Right lobe of liver (tissue), 4 donors: ENCODE measurements around the gene SLC4A4.

Source experiments
- POLR2A ChIP-seq: fragments of 450-650 bp; IDR thresholded peaks from one replicate; pipeline ENCODE4 v1.6.1; 2017; ENCODE audit warnings: antibody characterized with exemption, mild to moderate bottlenecking
- TF ChIP-seq, protein P1 (sequence below), 4 donors: fragments of 200-600 bp in 3 of 4; fragments of 450-650 bp in 1 of 4; IDR thresholded peaks; one replicate each; pipeline versions ENCODE4 v1.5.1 to v1.8.0; 2016 to 2022; ENCODE audit warnings: antibody characterized with exemption in 4 of 4, mild to moderate bottlenecking in 2 of 4
- donor health status: DM: no; HTN: no; CAD: no.
- donor health status: DM: no; HTN: no; CAD: no.
- donor health status: DM: no; HTN: yes; CAD: no.

DNA sequence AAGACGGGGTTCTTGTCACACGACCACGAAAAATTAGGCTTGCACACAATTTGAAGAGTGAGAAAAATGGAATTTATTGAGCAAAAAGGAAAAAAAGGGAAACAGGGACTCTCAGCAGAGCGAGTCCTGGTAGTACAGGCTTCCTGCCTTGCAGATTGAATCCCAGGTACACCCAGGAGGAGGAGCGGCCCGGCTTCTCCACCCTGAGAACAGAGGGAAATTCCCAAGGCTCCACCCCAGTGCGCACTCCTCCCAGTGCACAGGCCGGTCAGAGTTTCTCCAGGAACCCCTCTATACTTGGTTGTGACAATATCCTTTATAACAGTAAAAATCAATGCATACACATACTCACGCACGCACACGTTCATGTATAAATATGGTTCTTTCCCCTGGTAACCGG is 22.0 kb downstream of the SLC4A4 start:
- TF ChIP-seq, protein P1, sequence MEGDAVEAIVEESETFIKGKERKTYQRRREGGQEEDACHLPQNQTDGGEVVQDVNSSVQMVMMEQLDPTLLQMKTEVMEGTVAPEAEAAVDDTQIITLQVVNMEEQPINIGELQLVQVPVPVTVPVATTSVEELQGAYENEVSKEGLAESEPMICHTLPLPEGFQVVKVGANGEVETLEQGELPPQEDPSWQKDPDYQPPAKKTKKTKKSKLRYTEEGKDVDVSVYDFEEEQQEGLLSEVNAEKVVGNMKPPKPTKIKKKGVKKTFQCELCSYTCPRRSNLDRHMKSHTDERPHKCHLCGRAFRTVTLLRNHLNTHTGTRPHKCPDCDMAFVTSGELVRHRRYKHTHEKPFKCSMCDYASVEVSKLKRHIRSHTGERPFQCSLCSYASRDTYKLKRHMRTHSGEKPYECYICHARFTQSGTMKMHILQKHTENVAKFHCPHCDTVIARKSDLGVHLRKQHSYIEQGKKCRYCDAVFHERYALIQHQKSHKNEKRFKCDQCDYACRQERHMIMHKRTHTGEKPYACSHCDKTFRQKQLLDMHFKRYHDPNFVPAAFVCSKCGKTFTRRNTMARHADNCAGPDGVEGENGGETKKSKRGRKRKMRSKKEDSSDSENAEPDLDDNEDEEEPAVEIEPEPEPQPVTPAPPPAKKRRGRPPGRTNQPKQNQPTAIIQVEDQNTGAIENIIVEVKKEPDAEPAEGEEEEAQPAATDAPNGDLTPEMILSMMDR (IDR thresholded peaks at IDR 0.05): no peak
- no peak for TF ChIP-seq POLR2A
